ENCODE results near the gene PDLIM3.

GRCh38 chr4:185500035-185500434 is 35.3 kb downstream of the PDLIM3 start:
- TF ChIP-seq, protein P1, sequence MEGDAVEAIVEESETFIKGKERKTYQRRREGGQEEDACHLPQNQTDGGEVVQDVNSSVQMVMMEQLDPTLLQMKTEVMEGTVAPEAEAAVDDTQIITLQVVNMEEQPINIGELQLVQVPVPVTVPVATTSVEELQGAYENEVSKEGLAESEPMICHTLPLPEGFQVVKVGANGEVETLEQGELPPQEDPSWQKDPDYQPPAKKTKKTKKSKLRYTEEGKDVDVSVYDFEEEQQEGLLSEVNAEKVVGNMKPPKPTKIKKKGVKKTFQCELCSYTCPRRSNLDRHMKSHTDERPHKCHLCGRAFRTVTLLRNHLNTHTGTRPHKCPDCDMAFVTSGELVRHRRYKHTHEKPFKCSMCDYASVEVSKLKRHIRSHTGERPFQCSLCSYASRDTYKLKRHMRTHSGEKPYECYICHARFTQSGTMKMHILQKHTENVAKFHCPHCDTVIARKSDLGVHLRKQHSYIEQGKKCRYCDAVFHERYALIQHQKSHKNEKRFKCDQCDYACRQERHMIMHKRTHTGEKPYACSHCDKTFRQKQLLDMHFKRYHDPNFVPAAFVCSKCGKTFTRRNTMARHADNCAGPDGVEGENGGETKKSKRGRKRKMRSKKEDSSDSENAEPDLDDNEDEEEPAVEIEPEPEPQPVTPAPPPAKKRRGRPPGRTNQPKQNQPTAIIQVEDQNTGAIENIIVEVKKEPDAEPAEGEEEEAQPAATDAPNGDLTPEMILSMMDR (IDR thresholded peaks at IDR 0.05; ENCODE audit: poor library complexity) = no peak
- TF ChIP-seq EZH2 (IDR thresholded peaks at IDR 0.05; ENCODE audit: borderline replicate concordance) = no peak

Data from hepatocyte (in vitro differentiated cells).